Upper lobe of right lung (tissue), 1 donor: Measurements from ENCODE around the gene KANSL3. TPM values are rescaled to one million over a fixed set of nuclear protein-coding genes. Genes with fewer than 3 reads are reported as not detected.

Experiments used
- ATAC-seq: fragments of 200-7000 bp; cut with Tn5 transposase; one replicate; pipeline ENCODE4 v1.9.1; 2020; ENCODE audit warnings: mild to moderate bottlenecking, moderate library complexity
- DNase-seq: peaks from one replicate; pipeline ENCODE4 v3.0.0-alpha.2; 2020
- H3K27ac ChIP-seq: fragments of 200-600 bp; one replicate; pipeline ENCODE4 v1.8.0; 2022
- H3K27me3 ChIP-seq: fragments of 200-600 bp; one replicate; pipeline ENCODE4 v1.8.0; 2022; ENCODE audit warnings: mild to moderate bottlenecking
- H3K36me3 ChIP-seq: fragments of 200-600 bp; one replicate; pipeline ENCODE4 v1.8.0; 2022
- H3K4me1 ChIP-seq: fragments of 200-600 bp; one replicate; pipeline ENCODE4 v1.8.0; 2022
- H3K4me3 ChIP-seq: fragments of 200-600 bp; one replicate; pipeline ENCODE4 v1.8.0; 2022; ENCODE audit warnings: mild to moderate bottlenecking
- H3K9me3 ChIP-seq: fragments of 200-600 bp; one replicate; pipeline ENCODE4 v1.8.0; 2022
- CTCF ChIP-seq: fragments of 200-600 bp; IDR thresholded peaks from one replicate; pipeline ENCODE4 v1.8.0; 2022; ENCODE audit warnings: antibody characterized with exemption
- intact Hi-C: fragments of 100-400 bp; cut with DNase I; formaldehyde crosslinking; loops from one replicate; pipeline ENCODE4 v1.11.0; 2022
- total RNA-seq: library from RNA; stranded (reverse); fragmentation: NEBNext Ultra II Directional; extraction: Animal tissue kit (Norgen Biotek cat#: 25700); gene quantifications from one replicate; pipeline ENCODE4 v1.2.1, GENCODE V29; 2021
- donor health status: DM: no; HTN: yes; CAD: no; lungs with severe emphysema.

Gene KANSL3
- total RNA-seq, 1 donor from 2014 or later = 50.1 TPM

- Histone ChIP-seq H3K4me1 (no peaks in the 10 kb centered on the region), H3K9me3 (no peaks in the 10 kb centered on the region), H3K27me3 (no peaks in the 10 kb centered on the region), H3K4me3 (no peak overlapping the region), H3K36me3 (no peaks in the 10 kb centered on the region), H3K27ac (no peak overlapping the region)
- intact Hi-C loops = no loop called here
- no peak for ATAC-seq
- TF ChIP-seq CTCF = no peak
- no peak for DNase-seq
These were observed 59.4 kb downstream of the KANSL3 start for GRCh38 chr2:96578731-96579130.

DNA sequence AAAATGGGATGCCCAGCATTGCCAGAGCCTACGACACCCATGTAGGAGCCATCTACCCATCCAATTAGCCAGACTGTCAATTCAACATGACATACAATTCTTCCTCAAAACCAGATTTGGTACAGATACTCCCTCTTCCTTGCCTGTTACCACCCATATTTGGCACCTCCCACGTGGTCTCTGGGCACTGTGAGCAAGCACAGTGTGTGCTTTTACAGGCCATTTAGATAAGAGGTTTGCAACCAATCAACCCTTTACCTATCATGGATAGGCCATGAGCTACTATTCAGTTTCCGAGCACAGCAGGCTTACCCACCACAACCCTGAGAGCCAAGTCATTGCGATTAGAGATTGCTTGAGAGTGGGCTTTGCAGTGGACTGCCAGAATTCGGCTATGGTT, 60.6 kb downstream of the KANSL3 start:
- intact Hi-C loops = no loop called here
- no peak overlapping the region for H3K27ac ChIP-seq
- no peaks in the 10 kb centered on the region for H3K27me3 ChIP-seq
- no peak overlapping the region for H3K4me3 ChIP-seq
- ATAC-seq = no peak
- no peak for DNase-seq
- no peaks in the 10 kb centered on the region for H3K9me3 ChIP-seq
- TF ChIP-seq CTCF = no peak
- no peaks in the 10 kb centered on the region for H3K36me3 ChIP-seq
- no peaks in the 10 kb centered on the region for H3K4me1 ChIP-seq

- Histone ChIP-seq H3K27me3 (no peaks in the 10 kb centered on the region), H3K36me3 (no peaks in the 10 kb centered on the region), H3K27ac (no peak overlapping the region), H3K4me3 (no peak overlapping the region), H3K4me1 (no peaks in the 10 kb centered on the region), H3K9me3 (no peaks in the 10 kb centered on the region)
- intact Hi-C loops = no loop called here
- no peak for TF ChIP-seq CTCF
- no peak for DNase-seq
- ATAC-seq = no peak
These were observed 62.2 kb downstream of the KANSL3 start for GRCh38 chr2:96575785-96576456.

DNA sequence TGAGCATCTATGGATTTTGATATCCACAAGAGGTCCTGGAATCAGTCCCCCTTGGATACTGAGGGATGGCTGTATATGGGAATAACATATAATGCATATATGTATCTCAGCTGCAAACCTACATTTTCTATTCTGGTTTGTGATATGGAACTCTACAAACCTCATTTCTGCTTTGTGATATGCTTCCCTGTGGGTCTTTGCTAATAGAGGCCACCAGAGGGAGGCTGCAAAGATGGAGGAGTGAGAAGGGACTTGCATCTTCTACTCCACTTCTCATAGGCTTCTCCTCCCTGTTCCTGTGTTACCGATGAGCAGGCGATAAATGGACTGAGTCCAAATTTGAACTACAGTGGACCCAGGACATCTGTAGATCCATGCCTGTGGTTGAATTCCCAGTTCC, 63.7 kb downstream of the KANSL3 start:
- TF ChIP-seq CTCF = no peak
- intact Hi-C loops = no loop called here
- Histone ChIP-seq H3K36me3 (no peaks in the 10 kb centered on the region), H3K4me3 (no peak overlapping the region), H3K27ac (no peak overlapping the region), H3K4me1 (no peaks in the 10 kb centered on the region), H3K9me3 (no peaks in the 10 kb centered on the region), H3K27me3 (no peaks in the 10 kb centered on the region)
- no peak for DNase-seq
- ATAC-seq = no peak

DNA sequence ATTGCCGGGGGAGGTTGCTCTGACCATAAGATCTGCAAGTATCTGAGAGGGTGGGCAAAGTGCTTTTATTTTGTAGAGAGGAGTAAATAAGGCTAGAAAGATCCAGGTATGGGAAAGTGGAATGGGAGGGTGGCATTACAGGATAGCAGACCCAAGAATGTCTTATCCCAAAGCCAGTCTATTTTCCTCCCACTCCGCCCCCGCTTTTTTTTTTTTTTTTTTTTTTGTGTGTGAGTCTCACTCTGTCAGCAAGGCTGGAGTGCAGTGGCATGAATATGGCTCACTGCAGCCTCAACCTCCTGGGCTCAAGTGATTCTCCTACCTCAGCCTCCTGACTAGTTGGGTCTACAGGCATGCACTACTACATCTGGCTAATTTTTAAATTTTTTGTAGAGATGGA, 70.0 kb downstream of the KANSL3 start:
- intact Hi-C loops = no loop called here
- no peak for TF ChIP-seq CTCF
- DNase-seq (no peak), ATAC-seq (no peak)
- H3K27ac ChIP-seq = no peak overlapping the region
- no peaks in the 10 kb centered on the region for H3K4me1 ChIP-seq
- H3K4me3 ChIP-seq = no peak overlapping the region
- no peaks in the 10 kb centered on the region for H3K27me3 ChIP-seq
- no peaks in the 10 kb centered on the region for H3K36me3 ChIP-seq
- H3K9me3 ChIP-seq = no peaks in the 10 kb centered on the region

- Histone ChIP-seq H3K27me3 (no peaks in the 10 kb centered on the region), H3K36me3 (no peaks in the 10 kb centered on the region), H3K27ac (no peak overlapping the region), H3K4me3 (no peak overlapping the region), H3K9me3 (no peaks in the 10 kb centered on the region), H3K4me1 (no peaks in the 10 kb centered on the region)
- no peak for ATAC-seq
- intact Hi-C loops = no loop called here
- DNase-seq = no peak
- no peak for TF ChIP-seq CTCF
These were observed 73.0 kb downstream of the KANSL3 start for GRCh38 chr2:96565111-96565510.
